GM12878 (cell line): ENCODE measurements around the gene SLC9C1. TPM values are rescaled to one million over a fixed set of nuclear protein-coding genes. Genes with fewer than 3 reads are reported as not detected.

ENCODE experiments used
- ELK1 ChIP-seq: IDR thresholded peaks from 2 replicates; pipeline ENCODE4 v1.6.1; 2012; ENCODE audit warnings: low read depth, low read length, improper control_type of control experiment
- KAT2A ChIP-seq: conservative IDR thresholded peaks from 2 replicates; pipeline ENCODE4 v1.6.1; 2011; ENCODE audit warnings: low read depth, low read length; ENCODE audit not compliant: control insufficient read depth
- NFYA ChIP-seq: IDR thresholded peaks from 2 replicates; pipeline ENCODE4 v1.6.1; 2011; ENCODE audit warnings: low read depth, mild to moderate bottlenecking, low read length, improper control_type of control experiment, borderline replicate concordance
- PAX8 ChIP-seq: fragments of 450-650 bp; IDR thresholded peaks from 2 replicates; pipeline ENCODE4 v1.6.1; 2017; ENCODE audit warnings: mild to moderate bottlenecking, moderate library complexity
- POLR2AphosphoS2 ChIP-seq: IDR thresholded peaks from 2 replicates; pipeline ENCODE4 v1.6.1; 2011; ENCODE audit warnings: low read depth, mild to moderate bottlenecking, low read length, improper control_type of control experiment, moderate library complexity
- SMAD1 ChIP-seq: fragments of 450-650 bp; IDR thresholded peaks from 2 replicates; pipeline ENCODE4 v1.6.1; 2018; ENCODE audit warnings: mild to moderate bottlenecking, low read depth; ENCODE audit not compliant: partially characterized antibody
- SREBF1 ChIP-seq: IDR thresholded peaks from 2 replicates; pipeline ENCODE4 v1.6.1; 2012; ENCODE audit warnings: mild to moderate bottlenecking, low read length
- SUZ12 ChIP-seq: fragments of 200-600 bp; sonication (generic); IDR thresholded peaks from one replicate; pipeline ENCODE4 v1.6.1; 2018; ENCODE audit warnings: antibody characterized with exemption, mild to moderate bottlenecking; ENCODE audit not compliant: unreplicated experiment
- TAF1 ChIP-seq: IDR thresholded peaks from 2 replicates; pipeline ENCODE4 v1.6.1; 2011; ENCODE audit warnings: mild to moderate bottlenecking, low read depth, low read length, borderline replicate concordance
- ZNF384 ChIP-seq: IDR thresholded peaks from 2 replicates; pipeline ENCODE4 v1.6.1; 2012; ENCODE audit warnings: low read depth, mild to moderate bottlenecking, low read length, improper control_type of control experiment, borderline replicate concordance
- polyA plus RNA-seq, 11 experiments: library from polyadenylated mRNA; depleted of rRNA in 4 of 11; unstranded in 6 of 11; stranded (reverse) in 5 of 11; fragments of >200 nt; fragmentation: Nextera tagmentation in 4 of 11; fragmentation: Illumina TruSeq in 1 of 11; extraction: Ambion mirVana in 4 of 11; extraction: Trizol in 1 of 11; gene quantifications; 1 replicate in 1 of 11; 2 replicates in 10 of 11; pipeline versions ENCODE4 v1.2.1 to v1.2.3, GENCODE V29; 2011 to 2016; ENCODE audit warnings: inconsistent platforms in 2 of 11, missing spikeins in 2 of 11, low read depth in 1 of 11
- total RNA-seq, 4 experiments: library from RNA; depleted of rRNA in 3 of 4; stranded (reverse); fragments of >200 nt in 3 of 4; fragmentation: Illumina TruSeq in 1 of 4; extraction: Trizol in 1 of 4; gene quantifications; 2 replicates each; pipeline versions ENCODE4 v1.2.1 to v1.2.3, GENCODE V29; 2013 to 2021
- TF ChIP-seq, protein P1 (sequence below): fragments of 450-650 bp; formaldehyde crosslinking; IDR thresholded peaks from 2 replicates; pipeline ENCODE4 v1.4.0; 2020; ENCODE audit warnings: mild to moderate bottlenecking, moderate library complexity
- TF ChIP-seq, protein P2 (sequence below): IDR thresholded peaks from 2 replicates; pipeline ENCODE4 v1.6.1; 2011; ENCODE audit warnings: borderline replicate concordance, low read depth, mild to moderate bottlenecking, moderate library complexity, low read length; ENCODE audit not compliant: insufficient read depth, poor library complexity, severe bottlenecking
- TF ChIP-seq, protein P3 (sequence below): IDR thresholded peaks from 2 replicates; pipeline ENCODE4 v1.6.1; 2012; ENCODE audit warnings: improper control_type of control experiment, low read depth, low read length; ENCODE audit not compliant: insufficient replicate concordance

SLC9C1 gene
- total and polyA plus RNA-seq, 10 of the 15 experiments (the other 5 are each of a cell fraction or from before 2014, with no cell fraction given) = not detected

- TF ChIP-seq, protein P1, sequence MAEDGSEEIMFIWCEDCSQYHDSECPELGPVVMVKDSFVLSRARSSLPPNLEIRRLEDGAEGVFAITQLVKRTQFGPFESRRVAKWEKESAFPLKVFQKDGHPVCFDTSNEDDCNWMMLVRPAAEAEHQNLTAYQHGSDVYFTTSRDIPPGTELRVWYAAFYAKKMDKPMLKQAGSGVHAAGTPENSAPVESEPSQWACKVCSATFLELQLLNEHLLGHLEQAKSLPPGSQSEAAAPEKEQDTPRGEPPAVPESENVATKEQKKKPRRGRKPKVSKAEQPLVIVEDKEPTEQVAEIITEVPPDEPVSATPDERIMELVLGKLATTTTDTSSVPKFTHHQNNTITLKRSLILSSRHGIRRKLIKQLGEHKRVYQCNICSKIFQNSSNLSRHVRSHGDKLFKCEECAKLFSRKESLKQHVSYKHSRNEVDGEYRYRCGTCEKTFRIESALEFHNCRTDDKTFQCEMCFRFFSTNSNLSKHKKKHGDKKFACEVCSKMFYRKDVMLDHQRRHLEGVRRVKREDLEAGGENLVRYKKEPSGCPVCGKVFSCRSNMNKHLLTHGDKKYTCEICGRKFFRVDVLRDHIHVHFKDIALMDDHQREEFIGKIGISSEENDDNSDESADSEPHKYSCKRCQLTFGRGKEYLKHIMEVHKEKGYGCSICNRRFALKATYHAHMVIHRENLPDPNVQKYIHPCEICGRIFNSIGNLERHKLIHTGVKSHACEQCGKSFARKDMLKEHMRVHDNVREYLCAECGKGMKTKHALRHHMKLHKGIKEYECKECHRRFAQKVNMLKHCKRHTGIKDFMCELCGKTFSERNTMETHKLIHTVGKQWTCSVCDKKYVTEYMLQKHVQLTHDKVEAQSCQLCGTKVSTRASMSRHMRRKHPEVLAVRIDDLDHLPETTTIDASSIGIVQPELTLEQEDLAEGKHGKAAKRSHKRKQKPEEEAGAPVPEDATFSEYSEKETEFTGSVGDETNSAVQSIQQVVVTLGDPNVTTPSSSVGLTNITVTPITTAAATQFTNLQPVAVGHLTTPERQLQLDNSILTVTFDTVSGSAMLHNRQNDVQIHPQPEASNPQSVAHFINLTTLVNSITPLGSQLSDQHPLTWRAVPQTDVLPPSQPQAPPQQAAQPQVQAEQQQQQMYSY (CRISPR knock-in tag) = no peak
- TF ChIP-seq SUZ12 (no peak), TAF1 (no peak), PAX8 (no peak), KAT2A (no peak), SREBF1 (no peak), ELK1 (no peak), NFYA (no peak), POLR2AphosphoS2 (peak; percentile 82; the same call in 1 of the 2 replicates), ZNF384 (0 out of 2 replicates have a peak, but pooled peaks have one; percentile 51), SMAD1 (peak; percentile 59)
- TF ChIP-seq, protein P2, sequence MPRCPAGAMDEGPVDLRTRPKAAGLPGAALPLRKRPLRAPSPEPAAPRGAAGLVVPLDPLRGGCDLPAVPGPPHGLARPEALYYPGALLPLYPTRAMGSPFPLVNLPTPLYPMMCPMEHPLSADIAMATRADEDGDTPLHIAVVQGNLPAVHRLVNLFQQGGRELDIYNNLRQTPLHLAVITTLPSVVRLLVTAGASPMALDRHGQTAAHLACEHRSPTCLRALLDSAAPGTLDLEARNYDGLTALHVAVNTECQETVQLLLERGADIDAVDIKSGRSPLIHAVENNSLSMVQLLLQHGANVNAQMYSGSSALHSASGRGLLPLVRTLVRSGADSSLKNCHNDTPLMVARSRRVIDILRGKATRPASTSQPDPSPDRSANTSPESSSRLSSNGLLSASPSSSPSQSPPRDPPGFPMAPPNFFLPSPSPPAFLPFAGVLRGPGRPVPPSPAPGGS = peak; percentile 89
- TF ChIP-seq, protein P3, sequence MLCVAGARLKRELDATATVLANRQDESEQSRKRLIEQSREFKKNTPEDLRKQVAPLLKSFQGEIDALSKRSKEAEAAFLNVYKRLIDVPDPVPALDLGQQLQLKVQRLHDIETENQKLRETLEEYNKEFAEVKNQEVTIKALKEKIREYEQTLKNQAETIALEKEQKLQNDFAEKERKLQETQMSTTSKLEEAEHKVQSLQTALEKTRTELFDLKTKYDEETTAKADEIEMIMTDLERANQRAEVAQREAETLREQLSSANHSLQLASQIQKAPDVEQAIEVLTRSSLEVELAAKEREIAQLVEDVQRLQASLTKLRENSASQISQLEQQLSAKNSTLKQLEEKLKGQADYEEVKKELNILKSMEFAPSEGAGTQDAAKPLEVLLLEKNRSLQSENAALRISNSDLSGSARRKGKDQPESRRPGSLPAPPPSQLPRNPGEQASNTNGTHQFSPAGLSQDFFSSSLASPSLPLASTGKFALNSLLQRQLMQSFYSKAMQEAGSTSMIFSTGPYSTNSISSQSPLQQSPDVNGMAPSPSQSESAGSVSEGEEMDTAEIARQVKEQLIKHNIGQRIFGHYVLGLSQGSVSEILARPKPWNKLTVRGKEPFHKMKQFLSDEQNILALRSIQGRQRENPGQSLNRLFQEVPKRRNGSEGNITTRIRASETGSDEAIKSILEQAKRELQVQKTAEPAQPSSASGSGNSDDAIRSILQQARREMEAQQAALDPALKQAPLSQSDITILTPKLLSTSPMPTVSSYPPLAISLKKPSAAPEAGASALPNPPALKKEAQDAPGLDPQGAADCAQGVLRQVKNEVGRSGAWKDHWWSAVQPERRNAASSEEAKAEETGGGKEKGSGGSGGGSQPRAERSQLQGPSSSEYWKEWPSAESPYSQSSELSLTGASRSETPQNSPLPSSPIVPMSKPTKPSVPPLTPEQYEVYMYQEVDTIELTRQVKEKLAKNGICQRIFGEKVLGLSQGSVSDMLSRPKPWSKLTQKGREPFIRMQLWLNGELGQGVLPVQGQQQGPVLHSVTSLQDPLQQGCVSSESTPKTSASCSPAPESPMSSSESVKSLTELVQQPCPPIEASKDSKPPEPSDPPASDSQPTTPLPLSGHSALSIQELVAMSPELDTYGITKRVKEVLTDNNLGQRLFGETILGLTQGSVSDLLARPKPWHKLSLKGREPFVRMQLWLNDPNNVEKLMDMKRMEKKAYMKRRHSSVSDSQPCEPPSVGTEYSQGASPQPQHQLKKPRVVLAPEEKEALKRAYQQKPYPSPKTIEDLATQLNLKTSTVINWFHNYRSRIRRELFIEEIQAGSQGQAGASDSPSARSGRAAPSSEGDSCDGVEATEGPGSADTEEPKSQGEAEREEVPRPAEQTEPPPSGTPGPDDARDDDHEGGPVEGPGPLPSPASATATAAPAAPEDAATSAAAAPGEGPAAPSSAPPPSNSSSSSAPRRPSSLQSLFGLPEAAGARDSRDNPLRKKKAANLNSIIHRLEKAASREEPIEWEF = peak; percentile 97
These were observed 166.2 kb downstream of the SLC9C1 start (continued) for GRCh38 chr3:112127522-112128494.
